Loucy (cell line): Measurements from ENCODE around the gene AVP.

Experiments
- CTCF ChIP-seq: fragments of 200-600 bp; sonication (generic); conservative IDR thresholded peaks from 2 replicates; pipeline ENCODE4 v1.5.1; 2014; ENCODE audit warnings: mild to moderate bottlenecking, antibody characterized with exemption, low read length
- EZH2phosphoT487 ChIP-seq: fragments of 200-600 bp; IDR thresholded peaks from 2 replicates; pipeline ENCODE4 v1.6.1; 2018; ENCODE audit warnings: antibody characterized with exemption, mild to moderate bottlenecking, moderate library complexity, borderline replicate concordance

- TF ChIP-seq CTCF (no peak), EZH2phosphoT487 (no peak)
Measured at GRCh38 chr20:3072530-3073250, 11.8 kb downstream of the AVP start.
